Transverse colon (tissue), 4 donors: ENCODE measurements around the gene CDH24. TPM values are rescaled to one million over a fixed set of nuclear protein-coding genes. Genes with fewer than 3 reads are reported as not detected.

Experiments used
- DNase-seq: peaks from one replicate; pipeline ENCODE4 v3.0.0-alpha.2; 2019
- H3K27ac ChIP-seq, 4 donors: fragments of 200-600 bp; sonication (generic); 2 replicates each; pipeline ENCODE4 v1.5.1; 2016 to 2018; ENCODE audit warnings: inconsistent platforms in 4 of 4
- H3K27me3 ChIP-seq: fragments of 200-600 bp; sonication (generic); 2 replicates; pipeline ENCODE4 v1.5.1; 2017; ENCODE audit warnings: inconsistent platforms
- H3K36me3 ChIP-seq, 4 donors: fragments of 200-600 bp; sonication (generic); 2 replicates each; pipeline ENCODE4 v1.5.1; 2017 to 2019; ENCODE audit warnings: inconsistent platforms in 4 of 4
- H3K4me1 ChIP-seq, 4 donors: fragments of 200-600 bp; sonication (generic); 2 replicates each; pipeline ENCODE4 v1.5.1; 2017 to 2020; ENCODE audit warnings: inconsistent platforms in 4 of 4
- H3K4me3 ChIP-seq, 4 donors: fragments of 200-600 bp; sonication (generic); 1 replicate in 1 of 4; 2 replicates in 3 of 4; pipeline versions ENCODE4 v1.5.1 to v1.6.1; 2017 to 2019; ENCODE audit warnings: inconsistent platforms in 4 of 4
- H3K9me3 ChIP-seq, 2 donors: fragments of 200-600 bp; sonication (generic); 2 replicates each; pipeline ENCODE4 v1.5.1; 2017 to 2019; ENCODE audit warnings: inconsistent platforms in 2 of 2
- EP300 ChIP-seq: sonication (generic); formaldehyde crosslinking; IDR thresholded peaks from one replicate; pipeline ENCODE4 v1.6.1; 2017; ENCODE audit warnings: antibody characterized with exemption, low read depth
- POLR2A ChIP-seq: fragments of 450-650 bp; IDR thresholded peaks from one replicate; pipeline ENCODE4 v1.6.1; 2016; ENCODE audit warnings: antibody characterized with exemption, mild to moderate bottlenecking, moderate library complexity
- POLR2AphosphoS5 ChIP-seq, 3 donors: sonication (generic); formaldehyde crosslinking; IDR thresholded peaks; one replicate each; pipeline ENCODE4 v1.6.1; 2016; ENCODE audit warnings: antibody characterized with exemption in 3 of 3
- WGBS, 2 donors: methylation state at CpG; one replicate each; pipeline ENCODE4 v1.1.5; 2018; ENCODE audit warnings: low coverage in 1 of 2; 5-methylcytosine and 5-hydroxymethylcytosine counted together
- in situ Hi-C, 4 donors: fragments of 200-750 bp; cut with MboI; loops; one replicate each; pipeline versions ENCODE4 v1.15.0 to v1.15.1; 2017; ENCODE audit warnings: low sequenced_read_pairs in 3 of 4, low pct_ligation_motif_present in 1 of 4, low pct_unique_long_range_greater_than_20kb in 1 of 4
- intact Hi-C: fragments of 100-400 bp; cut with DNase I; formaldehyde crosslinking; loops from one replicate; pipeline ENCODE4 v1.15.1; 2023; ENCODE audit warnings: low total_unique reads
- total RNA-seq, 4 donors: library from RNA; depleted of rRNA; stranded (reverse); fragments of >200 nt; gene quantifications; one replicate each; pipeline ENCODE4 v1.1.0, GENCODE V29; 2016
- TF ChIP-seq, protein P1 (sequence below), 5 experiments: fragments of 200-600 bp in 3 of 5; fragments of 450-650 bp in 2 of 5; sonication (generic) in 3 of 5; IDR thresholded peaks; 1 replicate in 2 of 5; 2 replicates in 3 of 5; pipeline ENCODE4 v1.5.1; 2016 to 2017; ENCODE audit warnings: antibody characterized with exemption in 5 of 5, inconsistent platforms in 3 of 5, mild to moderate bottlenecking in 2 of 5, moderate library complexity in 1 of 5

Gene CDH24
- total RNA-seq, 4 donors from 2014 or later = 1.2 to 6.0 (median 4.2) TPM

GRCh38 chr14:23053426-23053825, 3.9 kb downstream of the CDH24 start:
- no peak for DNase-seq
- H3K4me3 ChIP-seq = no peak overlapping the region
- H3K27me3 ChIP-seq = no peaks in the 10 kb centered on the region
- in situ Hi-C loops = loop anchor here in 3 of 4 donors (5.0 kb wide), 2 partner anchors 61 to 66 kb away; no protein-coding TSS in a partner anchor
- H3K9me3 ChIP-seq = no peaks in the 10 kb centered on the region
- WGBS, 2 donors = 97% methylated on average over 10 of the region's 10 CpGs; no CpG with 5 or more reads in 1 of the 2 donors
- no peak overlapping the region for H3K27ac ChIP-seq
- intact Hi-C loops = no loop called here
- TF ChIP-seq, protein P1, sequence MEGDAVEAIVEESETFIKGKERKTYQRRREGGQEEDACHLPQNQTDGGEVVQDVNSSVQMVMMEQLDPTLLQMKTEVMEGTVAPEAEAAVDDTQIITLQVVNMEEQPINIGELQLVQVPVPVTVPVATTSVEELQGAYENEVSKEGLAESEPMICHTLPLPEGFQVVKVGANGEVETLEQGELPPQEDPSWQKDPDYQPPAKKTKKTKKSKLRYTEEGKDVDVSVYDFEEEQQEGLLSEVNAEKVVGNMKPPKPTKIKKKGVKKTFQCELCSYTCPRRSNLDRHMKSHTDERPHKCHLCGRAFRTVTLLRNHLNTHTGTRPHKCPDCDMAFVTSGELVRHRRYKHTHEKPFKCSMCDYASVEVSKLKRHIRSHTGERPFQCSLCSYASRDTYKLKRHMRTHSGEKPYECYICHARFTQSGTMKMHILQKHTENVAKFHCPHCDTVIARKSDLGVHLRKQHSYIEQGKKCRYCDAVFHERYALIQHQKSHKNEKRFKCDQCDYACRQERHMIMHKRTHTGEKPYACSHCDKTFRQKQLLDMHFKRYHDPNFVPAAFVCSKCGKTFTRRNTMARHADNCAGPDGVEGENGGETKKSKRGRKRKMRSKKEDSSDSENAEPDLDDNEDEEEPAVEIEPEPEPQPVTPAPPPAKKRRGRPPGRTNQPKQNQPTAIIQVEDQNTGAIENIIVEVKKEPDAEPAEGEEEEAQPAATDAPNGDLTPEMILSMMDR (IDR thresholded peaks at IDR 0.05) = no peak
- TF ChIP-seq EP300 = no peak
- no peak for TF ChIP-seq POLR2AphosphoS5 (IDR thresholded peaks at IDR 0.05)
- TF ChIP-seq POLR2A = no peak
- H3K4me1 ChIP-seq = peaks cover 10 to 26% (median 17%) of the 10 kb centered on the region in 4 donors
- no peaks in the 10 kb centered on the region for H3K36me3 ChIP-seq

GRCh38 chr14:23052671-23053070, 4.6 kb downstream of the CDH24 start:
- WGBS, 2 donors = 82% methylated on average over 3 of the region's 3 CpGs; no CpG with 5 or more reads in 1 of the 2 donors
- intact Hi-C loops = no loop called here
- in situ Hi-C loops = loop anchor here in 3 of 4 donors (5.0 kb wide), 2 partner anchors 60 to 65 kb away; no protein-coding TSS in a partner anchor
- TF ChIP-seq POLR2AphosphoS5 (IDR thresholded peaks at IDR 0.05) (no peak), EP300 (no peak), POLR2A (no peak)
- TF ChIP-seq, protein P1 (IDR thresholded peaks at IDR 0.05) = no peak
- H3K9me3 ChIP-seq = no peaks in the 10 kb centered on the region
- DNase-seq = no peak
- H3K27ac ChIP-seq = no peak overlapping the region
- H3K4me3 ChIP-seq = no peak overlapping the region
- H3K4me1 ChIP-seq = peaks cover 10 to 19% (median 13%) of the 10 kb centered on the region in 4 donors
- H3K36me3 ChIP-seq = no peaks in the 10 kb centered on the region
- H3K27me3 ChIP-seq = no peaks in the 10 kb centered on the region

DNA sequence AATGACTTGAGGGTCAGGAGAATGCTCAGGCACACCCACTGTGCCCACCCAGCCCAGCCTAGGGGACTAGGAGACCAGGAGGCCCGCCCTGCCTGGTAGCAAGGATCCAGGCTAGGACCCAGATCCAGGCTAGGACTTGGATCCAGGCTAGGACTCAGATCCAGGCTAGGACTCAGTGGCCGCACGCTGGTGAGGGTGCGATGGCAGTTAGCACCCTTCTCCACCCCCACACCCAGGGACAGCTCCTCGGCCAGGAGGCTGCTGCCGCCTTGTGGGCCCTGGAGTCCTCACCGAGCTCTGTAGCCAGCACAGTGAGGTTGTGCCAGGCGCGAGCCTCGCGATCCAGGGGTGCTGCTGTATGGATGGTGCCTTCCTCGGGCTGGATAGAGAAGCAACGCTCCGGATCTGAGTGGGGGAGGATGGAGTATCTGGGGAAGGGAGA, 5.1 kb downstream of the CDH24 start:
- Histone ChIP-seq H3K4me3 (no peak overlapping the region), H3K4me1 (peaks cover 10 to 17% (median 12%) of the 10 kb centered on the region in 4 donors), H3K27me3 (no peaks in the 10 kb centered on the region), H3K9me3 (no peaks in the 10 kb centered on the region), H3K27ac (no peak overlapping the region), H3K36me3 (no peaks in the 10 kb centered on the region)
- intact Hi-C loops = no loop called here
- DNase-seq = no peak
- in situ Hi-C loops = loop anchor here in 3 of 4 donors (5.0 kb wide), 2 partner anchors 60 to 65 kb away; no protein-coding TSS in a partner anchor
- TF ChIP-seq POLR2AphosphoS5 (IDR thresholded peaks at IDR 0.05) (no peak), EP300 (no peak), POLR2A (no peak)
- TF ChIP-seq, protein P1 (IDR thresholded peaks at IDR 0.05) = no peak
- WGBS, 2 donors = 79% methylated on average over 10 of the region's 14 CpGs; no CpG with 5 or more reads in 1 of the 2 donors

DNA sequence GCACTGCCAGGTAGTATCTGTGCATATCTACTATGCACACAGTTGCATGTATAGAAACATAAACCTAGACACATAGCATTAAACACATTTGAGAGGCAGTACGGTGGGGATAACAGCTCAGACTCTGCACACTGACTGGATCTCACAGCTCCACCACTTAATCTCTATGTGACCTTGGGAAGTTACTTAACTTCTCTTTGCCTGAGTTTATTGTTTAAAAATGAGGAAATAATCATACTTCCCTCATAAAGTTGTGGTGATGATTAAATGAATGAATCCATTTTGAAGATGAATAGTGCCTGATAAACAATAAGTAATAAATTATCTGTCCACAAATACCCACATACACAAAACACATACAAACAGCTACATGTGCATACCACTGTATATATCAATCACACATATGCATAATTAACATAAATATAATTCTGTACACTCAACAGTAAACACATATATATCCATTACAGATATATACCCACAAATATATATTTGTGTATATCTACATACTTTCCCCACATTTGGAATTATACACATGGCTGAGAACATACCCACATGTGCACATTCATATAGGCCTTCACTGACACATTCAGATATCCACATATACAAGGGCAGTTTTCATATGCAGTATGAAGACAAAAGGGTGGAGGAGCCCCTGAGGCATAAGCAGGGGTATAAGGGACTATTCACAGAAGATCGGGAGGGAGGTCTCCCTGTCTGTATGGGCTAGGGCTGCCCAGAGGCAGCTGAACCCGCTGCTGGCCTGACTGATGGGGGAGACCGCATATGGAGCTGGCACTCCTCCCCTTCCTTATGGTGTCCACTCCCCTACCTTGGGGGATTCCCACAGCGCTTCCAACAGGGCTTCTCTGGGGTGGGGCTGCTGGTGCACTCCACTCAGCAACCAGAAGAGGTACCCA, 5.9 kb downstream of the CDH24 start:
- no peaks in the 10 kb centered on the region for H3K27me3 ChIP-seq
- H3K36me3 ChIP-seq = no peaks in the 10 kb centered on the region
- intact Hi-C loops = no loop called here
- no peak overlapping the region for H3K27ac ChIP-seq
- 50 to 86% methylated on average over 1 to 5 of the region's 5 CpGs for WGBS, 2 donors
- H3K9me3 ChIP-seq = no peaks in the 10 kb centered on the region
- H3K4me1 ChIP-seq = peaks cover 2 to 9% (median 4%) of the 10 kb centered on the region in 4 donors
- TF ChIP-seq EP300 (no peak), POLR2A (no peak), POLR2AphosphoS5 (IDR thresholded peaks at IDR 0.05) (no peak)
- TF ChIP-seq, protein P1 (IDR thresholded peaks at IDR 0.05) = no peak
- no peak for DNase-seq
- no peak overlapping the region for H3K4me3 ChIP-seq
- in situ Hi-C loops = loop anchor here in 3 of 4 donors (5.0 kb wide), 2 partner anchors 59 to 64 kb away; no protein-coding TSS in a partner anchor
